HG03565 (cell line): ENCODE results near the gene SUZ12.
A peak's percentile ranks its signal among the peaks of the same experiment; 100 is the strongest.
"Not testable (repeated sequence)": the region's sequence is repeated elsewhere in the genome, so short reads cannot be mapped to it uniquely, and the experiment has no call there.

ENCODE experiments used
- ATAC-seq: cut with Tn5 transposase; IDR thresholded peaks from one replicate; pipeline ENCODE4 v1.9.1; 2021; ENCODE audit warnings: mild to moderate bottlenecking, moderate library complexity; ENCODE audit not compliant: unreplicated experiment

The SUZ12 gene

GRCh38 chr17:31942396-31942795 lies 5.6 kb downstream of the SUZ12 start:
- not testable (repeated sequence) for ATAC-seq

GRCh38 chr17:31951953-31952352 lies 15.1 kb downstream of the SUZ12 start:
- ATAC-seq = not testable (repeated sequence)

- not testable (repeated sequence) for ATAC-seq
These were observed 27.3 kb downstream of the SUZ12 start for GRCh38 chr17:31964131-31964530.

- no peak for ATAC-seq
These were observed 30.8 kb downstream of the SUZ12 start for GRCh38 chr17:31967648-31968047.

GRCh38 chr17:31970416-31970815 lies 33.6 kb downstream of the SUZ12 start:
- not testable (repeated sequence) for ATAC-seq

GRCh38 chr17:31974269-31975071 lies 37.7 kb downstream of the SUZ12 start:
- ATAC-seq = not testable (repeated sequence)

GRCh38 chr17:31975391-31975790 lies 38.6 kb downstream of the SUZ12 start:
- not testable (repeated sequence) for ATAC-seq

GRCh38 chr17:31991821-31992220 lies 55.0 kb downstream of the SUZ12 start:
- not testable (repeated sequence) for ATAC-seq

GRCh38 chr17:31997005-31997404 lies 60.2 kb downstream of the SUZ12 start:
- no peak for ATAC-seq

GRCh38 chr17:32006957-32007462 lies 70.2 kb downstream of the SUZ12 start, which contains the start of gene LRRC37B:
TSS of gene LRRC37B (plus strand) at chr17:32007383. CDS start at chr17:32021393, 14,010 bp downstream.
- ATAC-seq = peak; percentile 58

GRCh38 chr17:32007463-32008298 lies 70.9 kb downstream of the SUZ12 start:
- ATAC-seq = peak; percentile 26

- no peak for ATAC-seq
These were observed 72.4 kb downstream of the SUZ12 start for GRCh38 chr17:32009262-32009542.

GRCh38 chr17:32010114-32010513 lies 73.3 kb downstream of the SUZ12 start:
- ATAC-seq = no peak

GRCh38 chr17:32015245-32016013 lies 78.6 kb downstream of the SUZ12 start:
- ATAC-seq = no peak

- ATAC-seq = no peak
These were observed 79.4 kb downstream of the SUZ12 start for GRCh38 chr17:32016231-32016630.

- no peak for ATAC-seq
These were observed 82.4 kb downstream of the SUZ12 start for GRCh38 chr17:32019228-32019627.

GRCh38 chr17:32020943-32021614 lies 84.3 kb downstream of the SUZ12 start:
- ATAC-seq = no peak

GRCh38 chr17:32021615-32021955 lies 84.8 kb downstream of the SUZ12 start:
- ATAC-seq = no peak

- ATAC-seq = not testable (repeated sequence)
These were observed 85.7 kb downstream of the SUZ12 start for GRCh38 chr17:32022554-32022953.

GRCh38 chr17:32027271-32027670 lies 90.5 kb downstream of the SUZ12 start:
- ATAC-seq = not testable (repeated sequence)

GRCh38 chr17:32033223-32033622 lies 96.4 kb downstream of the SUZ12 start:
- ATAC-seq = no peak
